Hematopoietic multipotent progenitor cell treated with erythropoietin and hydrocortisone succinate and interleukin-3 and kit ligand, for 15 days (in vitro differentiated cells): ENCODE results near the gene AGAP1.

ENCODE experiments used
- DNase-seq: peaks from one replicate; pipeline ENCODE4 v3.0.0-alpha.2; 2015; ENCODE audit warnings: low spot score

Gene AGAP1

DNA sequence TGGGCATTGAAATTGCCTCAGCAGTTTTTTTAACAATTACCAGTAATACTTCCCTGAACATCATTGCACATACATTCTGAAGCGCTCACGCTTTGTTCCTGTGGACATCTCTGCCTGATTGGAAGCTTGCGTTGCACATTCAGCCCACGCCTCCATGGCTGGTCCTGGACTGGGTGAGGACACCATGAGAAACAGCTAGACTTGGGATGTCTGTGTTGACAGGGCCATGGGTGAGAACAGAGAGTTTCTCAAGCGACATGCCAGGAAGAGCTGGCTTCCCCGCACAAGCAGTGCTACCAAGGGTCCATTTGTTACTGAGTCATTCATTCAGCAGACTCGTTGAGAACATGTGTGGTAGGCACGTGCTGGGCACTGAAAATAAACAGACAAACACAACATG, 508.0 kb downstream of the AGAP1 start:
- no peak for DNase-seq

DNA sequence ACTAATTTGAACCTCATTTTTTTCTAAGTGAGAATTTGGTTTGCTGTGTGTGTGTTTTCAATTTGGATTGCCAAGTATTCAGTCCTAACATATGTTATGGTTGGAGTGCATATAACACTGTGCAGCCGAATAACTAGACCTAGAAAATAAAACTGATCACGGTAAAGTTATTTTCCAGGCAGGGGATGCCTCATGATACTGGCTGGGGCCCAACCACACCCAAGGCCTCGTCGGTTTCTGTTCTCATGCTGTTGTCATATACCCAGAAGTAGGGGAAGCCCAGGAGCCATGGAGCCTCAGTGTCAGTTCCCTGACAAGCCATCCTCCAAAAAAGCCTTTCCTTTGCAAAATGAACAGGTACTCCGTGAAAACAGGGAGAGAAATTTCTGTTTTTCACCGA, 514.2 kb downstream of the AGAP1 start:
- no peak for DNase-seq

DNA sequence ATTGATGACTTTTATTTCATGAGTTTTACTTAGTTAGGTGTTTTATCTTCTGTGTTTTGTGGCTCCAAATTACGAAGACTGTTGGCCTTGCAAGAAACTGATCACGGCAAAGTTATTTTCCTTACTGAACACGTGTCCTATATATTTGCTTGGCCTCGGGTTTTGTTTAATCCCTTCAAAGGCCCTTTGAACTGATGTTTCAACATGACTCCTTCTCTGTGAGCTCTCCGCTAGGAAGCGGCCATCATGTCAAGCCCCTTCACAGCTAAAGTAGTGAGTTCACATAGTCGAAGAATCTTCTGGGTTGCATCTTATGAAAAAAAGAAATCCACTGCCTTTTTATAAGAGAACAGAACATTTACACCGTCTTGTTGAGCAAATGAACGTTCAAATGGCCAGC, 515.0 kb downstream of the AGAP1 start:
- no peak for DNase-seq

DNA sequence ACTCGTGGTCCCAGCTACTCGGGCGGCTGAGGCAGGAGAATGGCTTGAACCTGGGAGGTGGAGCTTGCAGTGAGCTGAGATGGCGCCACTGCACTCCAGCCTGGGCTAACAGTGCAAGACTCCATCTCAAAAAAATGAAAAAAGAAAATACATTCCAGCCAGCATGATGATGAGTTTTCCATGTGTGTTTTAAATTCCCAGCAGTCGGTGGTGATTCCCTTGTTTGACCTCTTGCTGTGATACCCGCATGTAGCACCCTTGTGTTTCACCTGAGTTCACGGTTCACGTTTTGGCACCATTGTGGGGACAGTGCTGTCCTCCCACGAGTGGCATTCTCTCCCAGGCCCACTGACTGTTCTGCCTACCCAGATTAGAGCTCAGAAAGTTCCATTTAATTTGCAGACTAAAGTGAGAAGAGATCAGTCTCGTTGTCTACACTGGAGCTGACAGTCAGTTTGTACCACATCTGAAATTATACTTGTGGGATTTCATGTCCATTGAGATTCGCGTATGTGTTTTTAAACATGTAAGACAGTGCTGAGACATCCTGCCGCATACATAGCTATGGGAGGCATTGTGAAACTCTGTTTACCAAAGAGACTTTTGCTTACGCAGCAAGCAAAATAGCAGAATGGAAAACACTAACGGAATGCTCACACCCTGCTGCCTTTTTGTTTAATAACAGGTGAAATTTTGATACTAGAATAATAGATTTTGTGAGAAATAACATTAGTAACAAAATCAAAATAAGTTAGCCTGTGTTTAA, 517.3 kb downstream of the AGAP1 start:
- no peak for DNase-seq

DNA sequence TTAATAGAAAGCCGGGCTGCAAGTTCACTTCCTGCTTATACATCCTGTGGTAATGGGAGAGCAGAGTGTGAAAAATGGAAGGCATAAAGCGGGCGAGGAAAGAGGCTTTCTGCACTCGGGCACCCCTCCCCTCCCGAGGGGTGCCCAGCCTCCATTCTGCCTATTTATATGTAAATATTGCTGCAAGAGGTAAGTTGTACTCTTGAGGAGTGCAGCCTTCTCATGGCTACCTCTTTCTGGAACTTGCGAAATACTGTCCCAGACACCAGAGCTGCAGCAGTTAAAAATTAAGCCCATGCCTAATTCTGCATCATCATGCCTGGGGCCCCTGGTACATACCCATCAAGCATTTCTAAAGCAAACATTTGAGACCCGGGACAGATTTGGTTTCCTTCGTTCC, 518.3 kb downstream of the AGAP1 start:
- no peak for DNase-seq

DNA sequence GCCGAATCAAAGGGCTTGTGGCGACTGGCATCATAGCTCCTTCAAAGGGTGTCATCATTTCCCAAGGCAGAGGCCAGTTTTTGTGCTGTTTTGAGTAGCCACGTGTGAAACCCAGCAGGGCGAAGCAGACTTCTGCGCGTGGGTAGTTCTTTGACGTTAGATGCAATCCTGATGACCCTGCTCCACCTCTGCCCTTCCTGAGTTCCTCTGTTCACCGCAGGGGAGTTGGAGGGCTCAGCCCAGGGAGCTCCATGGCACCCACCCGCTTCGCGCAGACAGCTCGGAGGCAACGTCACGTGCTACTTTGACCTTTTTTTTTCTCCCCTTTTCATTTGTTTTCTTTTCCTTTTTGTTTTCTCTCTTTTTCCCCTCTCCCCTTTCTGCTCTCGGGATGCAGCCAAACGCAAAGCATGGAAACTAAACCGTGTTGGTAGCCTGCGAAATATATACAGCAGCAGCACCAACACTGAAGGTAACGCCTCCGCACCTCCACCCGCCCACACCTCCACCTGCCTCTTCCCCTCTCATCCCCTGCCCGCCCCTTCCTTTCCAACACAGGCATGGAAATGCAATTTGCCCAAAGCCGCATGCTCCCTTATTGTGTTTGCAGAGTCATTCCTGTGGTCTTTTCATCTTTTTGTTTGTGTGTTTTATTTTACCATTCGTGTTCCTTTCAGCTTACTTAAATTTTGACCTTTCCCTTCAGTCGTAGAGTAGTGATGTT, 520.7 kb downstream of the AGAP1 start:
- no peak for DNase-seq

DNA sequence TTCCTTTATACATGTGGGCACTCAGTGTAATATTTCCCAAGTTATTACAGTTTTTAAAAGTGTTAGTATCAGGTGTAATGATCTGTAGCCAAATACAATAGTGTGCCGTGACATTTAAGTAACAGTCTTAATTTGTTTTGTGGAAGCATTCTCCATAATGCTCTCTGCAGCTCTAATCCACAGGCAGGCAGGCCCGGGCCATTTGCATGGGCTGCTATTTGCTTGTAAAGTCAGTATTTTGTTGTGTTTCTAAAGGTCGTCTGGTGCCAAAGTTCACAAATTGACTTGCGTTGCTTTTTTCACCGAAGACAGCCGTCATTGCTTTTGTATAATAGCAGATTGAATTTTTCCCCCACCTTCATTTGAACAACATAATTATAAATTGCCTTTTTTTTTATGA, 521.3 kb downstream of the AGAP1 start:
- no peak for DNase-seq

DNA sequence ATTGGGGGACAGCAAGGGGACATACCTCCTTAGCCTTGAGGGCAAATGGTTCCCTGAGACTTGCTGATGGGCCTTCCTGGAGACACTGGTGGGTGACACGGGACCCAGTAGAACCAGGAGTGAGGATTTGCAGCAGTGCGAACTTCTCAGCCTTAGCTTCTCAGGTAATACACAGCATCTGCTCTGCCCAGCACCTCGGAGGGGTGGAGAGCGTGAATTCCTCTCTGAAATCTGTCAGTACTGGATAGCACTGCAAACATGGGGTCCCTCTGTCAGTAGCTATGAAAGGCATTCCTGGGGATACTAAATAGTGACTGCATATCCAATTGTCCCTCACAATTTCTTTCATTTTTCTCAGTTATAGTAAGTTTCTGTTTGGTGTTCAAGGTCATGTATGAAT, 522.7 kb downstream of the AGAP1 start:
- no peak for DNase-seq

DNA sequence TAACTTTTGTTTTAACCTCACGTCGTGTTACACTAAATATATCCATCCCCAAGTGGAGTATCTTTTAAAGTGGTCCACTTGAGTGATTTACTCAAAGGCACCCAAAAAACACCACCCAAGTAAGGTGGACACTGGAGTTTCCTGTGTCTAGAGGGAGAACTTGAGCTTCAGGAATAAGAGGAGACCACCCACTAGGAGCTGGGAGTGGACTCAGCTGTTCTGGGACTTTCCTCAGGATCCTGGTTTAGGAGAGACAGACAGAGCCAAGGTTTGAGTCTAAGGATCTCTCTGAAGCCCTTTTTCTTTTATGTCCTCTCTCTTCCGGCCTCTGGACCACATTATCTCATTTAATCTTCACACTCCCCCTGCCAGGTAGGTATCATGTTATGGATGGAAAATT, 523.6 kb downstream of the AGAP1 start:
- no peak for DNase-seq

DNA sequence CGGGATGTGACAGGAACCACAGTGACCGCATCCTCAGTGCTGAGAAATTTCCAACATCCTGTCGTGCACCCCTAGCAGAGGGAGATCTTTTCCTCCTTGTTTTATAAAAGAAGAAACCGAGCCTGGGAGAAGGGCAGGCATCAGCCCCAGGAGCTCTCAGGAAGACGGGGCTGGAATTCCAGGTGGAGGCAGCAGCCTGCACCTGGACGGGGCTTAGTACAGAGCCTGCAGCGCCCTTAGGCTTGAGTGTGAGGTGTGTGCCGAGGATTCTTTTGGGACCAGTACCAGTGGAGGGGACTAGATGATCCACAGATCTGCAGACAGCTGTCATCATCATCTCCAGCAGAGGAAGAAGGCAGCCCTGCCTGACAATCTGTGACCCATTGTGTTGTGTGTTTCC, 525.6 kb downstream of the AGAP1 start:
- DNase-seq, result no peak

DNA sequence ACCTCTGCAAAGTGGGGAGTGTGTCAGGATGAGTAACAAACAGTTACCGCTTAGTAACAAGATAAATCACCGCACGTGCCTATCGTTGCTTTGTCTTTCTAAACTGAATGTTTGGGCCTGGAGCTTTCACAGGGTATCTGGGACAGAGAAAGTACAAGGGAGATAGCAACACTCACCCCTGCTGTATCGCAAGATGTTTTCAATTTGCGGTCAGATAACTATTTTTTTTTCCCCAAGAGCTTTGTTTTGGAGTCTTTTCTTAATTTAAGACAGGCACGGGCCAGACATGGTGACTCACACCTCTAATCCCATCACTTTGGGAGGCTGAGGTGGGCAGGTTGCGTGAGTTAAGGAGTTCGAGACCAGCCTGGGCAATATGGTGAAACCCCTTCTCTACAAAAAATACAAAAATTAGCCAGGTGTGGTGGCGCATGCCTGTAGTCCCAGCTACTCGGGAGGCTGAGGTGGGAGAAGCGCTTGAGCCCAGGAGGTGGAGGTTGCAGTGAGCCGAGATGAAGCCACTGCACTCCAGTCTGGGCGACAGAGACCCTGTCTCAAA, 527.7 kb downstream of the AGAP1 start:
- DNase-seq, result no peak

DNA sequence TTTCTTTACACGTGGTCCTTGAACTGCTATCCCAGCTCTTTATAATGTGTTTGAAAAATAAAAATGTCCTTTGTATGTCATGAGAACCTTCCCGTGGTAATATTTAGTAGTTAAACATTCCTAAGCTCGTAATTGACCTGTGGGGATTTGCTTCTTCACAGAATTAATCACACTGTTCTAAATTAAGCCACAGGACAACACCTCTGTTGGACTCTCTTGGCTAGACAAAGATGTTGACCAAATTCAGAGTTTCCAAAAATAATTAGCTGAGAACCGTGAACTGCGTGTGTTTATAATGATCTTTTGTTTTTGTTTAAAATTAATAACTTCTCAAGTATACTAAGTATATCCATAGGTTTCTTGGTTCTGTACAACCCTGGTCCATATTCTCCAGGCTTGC, 528.3 kb downstream of the AGAP1 start:
- DNase-seq, result no peak

DNA sequence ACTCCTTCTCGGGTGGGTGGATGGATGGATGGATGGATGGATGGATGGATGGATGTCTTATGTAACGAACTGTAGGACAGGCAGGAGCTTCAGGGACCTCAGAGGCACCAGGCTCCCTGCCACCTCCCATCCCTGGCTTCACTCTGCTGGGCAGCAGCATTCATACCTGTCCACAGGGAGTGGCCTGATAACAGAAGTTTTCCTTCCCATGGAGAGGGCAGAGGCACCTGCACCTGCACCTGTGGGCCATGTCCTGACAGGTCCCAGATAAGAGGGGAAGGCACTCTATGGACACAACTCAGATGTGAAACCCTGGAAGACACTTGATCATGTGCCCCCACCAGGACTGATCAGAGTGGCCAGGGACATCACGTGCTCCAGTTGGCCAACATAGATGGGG, 532.0 kb downstream of the AGAP1 start:
- DNase-seq, result no peak

DNA sequence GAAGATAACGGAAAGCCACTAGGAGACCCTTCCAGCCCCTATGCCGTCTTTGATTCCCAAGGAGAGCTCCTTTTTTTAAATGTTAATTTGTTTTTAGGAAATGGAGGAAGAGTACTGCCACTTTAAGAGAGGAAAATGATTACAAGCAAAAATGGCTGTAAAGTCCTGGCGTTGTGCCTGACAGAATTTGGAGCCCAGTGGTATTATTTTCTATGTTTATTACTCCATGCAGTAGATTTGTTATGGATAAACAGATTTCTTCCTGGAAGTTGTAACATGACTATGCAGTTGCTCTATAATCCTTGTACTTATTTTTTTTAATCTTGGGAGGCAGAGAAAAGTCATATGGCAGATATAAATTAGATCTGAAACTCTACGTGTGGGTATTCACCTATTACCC, 533.0 kb downstream of the AGAP1 start:
- no peak for DNase-seq

DNA sequence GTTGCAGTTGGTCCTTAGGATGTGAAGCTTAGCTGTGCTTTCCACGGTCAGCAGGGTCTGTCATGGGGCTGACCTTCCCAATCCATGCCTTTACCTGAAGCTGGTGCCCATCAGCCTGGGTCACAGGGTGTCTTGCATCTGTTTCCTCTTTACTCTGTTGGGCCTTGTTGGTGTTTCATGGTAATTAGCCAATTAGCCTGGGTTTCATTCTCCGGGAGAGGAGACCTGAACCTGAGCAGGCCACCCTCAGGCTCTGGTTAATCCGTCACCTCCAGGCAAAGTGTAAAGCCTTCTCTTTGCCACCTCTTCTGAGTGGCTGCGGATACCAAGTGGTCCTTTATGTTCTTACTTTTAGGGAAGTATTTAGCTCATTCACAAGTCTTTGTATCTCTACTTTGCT, 534.2 kb downstream of the AGAP1 start:
- DNase-seq, result no peak

DNA sequence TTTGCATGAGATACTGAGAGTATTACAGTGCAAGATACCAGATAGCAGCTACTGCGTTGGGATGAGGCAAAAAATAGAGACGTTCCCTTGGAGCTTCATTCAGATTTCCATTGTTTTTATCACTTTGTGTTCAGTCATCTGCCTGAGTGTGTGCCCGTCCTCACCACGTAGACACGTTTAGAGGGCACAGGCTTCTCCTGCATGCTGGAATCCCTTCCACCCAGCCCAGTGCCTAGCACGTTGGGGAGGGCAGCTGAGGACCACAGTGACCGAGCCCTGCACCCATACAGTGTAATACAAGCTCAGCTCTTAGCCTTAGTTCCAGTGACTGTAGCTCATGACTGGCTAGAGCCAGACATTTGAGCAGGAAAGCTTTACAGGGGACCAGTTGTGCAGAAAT, 539.6 kb downstream of the AGAP1 start:
- no peak for DNase-seq

DNA sequence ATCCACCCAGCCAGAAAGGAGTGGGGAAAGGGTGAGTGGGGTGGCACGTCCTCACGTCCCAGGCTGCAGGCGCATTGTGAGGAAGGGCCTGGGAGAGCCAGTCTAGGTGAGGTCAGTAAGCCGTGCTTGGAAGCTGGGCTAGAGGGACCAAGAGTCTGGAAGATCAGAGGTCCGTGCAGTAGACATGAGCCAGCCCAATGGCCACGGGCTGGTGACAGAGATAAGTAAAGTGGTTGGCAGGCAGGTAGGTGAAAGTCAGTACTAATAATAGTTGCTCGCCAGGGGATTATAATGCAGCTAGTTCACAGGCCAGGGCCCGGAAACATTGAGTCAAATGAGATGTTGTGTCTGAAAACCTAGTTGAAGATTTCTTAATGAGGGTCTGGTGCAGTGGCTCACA, 541.1 kb downstream of the AGAP1 start:
- no peak for DNase-seq

DNA sequence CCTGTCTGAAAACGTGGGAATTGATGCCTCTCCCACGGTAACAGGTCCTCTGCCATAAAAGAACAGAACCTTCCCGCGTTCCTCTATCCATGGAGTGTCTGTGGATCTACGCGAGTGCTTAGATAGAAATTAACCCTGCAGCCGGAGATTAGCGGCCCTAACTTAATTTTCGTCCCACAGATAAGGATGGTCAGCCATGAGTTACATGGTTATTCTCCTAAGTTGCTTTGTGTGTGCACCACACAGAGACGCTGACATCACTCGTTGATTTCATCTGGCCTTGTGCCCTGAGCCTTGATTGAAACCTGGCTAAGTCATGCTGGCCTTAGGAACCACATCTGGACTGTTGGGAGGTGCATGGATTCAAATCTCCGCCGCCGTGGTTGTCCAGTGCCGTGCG, 542.2 kb downstream of the AGAP1 start:
- DNase-seq, result no peak

DNA sequence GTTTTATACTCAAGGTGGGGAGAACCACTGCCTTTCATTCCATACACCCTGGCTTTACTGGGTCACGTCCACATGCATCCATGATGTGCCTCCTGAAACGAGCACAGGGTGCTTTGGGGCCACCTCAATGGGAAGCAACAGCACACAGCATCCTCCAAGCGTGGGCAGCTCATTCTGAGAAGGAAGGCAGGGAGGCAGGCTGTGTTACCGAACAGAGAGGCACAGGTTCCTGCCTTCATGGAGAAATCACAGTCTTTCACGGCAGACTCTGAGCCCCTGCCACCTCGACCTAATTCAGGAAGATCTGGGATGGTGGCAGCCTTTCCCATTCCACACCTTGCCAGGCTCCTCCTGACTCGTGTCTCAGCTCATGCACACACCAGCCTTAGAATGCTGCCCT, 544.3 kb downstream of the AGAP1 start:
- DNase-seq, result no peak

DNA sequence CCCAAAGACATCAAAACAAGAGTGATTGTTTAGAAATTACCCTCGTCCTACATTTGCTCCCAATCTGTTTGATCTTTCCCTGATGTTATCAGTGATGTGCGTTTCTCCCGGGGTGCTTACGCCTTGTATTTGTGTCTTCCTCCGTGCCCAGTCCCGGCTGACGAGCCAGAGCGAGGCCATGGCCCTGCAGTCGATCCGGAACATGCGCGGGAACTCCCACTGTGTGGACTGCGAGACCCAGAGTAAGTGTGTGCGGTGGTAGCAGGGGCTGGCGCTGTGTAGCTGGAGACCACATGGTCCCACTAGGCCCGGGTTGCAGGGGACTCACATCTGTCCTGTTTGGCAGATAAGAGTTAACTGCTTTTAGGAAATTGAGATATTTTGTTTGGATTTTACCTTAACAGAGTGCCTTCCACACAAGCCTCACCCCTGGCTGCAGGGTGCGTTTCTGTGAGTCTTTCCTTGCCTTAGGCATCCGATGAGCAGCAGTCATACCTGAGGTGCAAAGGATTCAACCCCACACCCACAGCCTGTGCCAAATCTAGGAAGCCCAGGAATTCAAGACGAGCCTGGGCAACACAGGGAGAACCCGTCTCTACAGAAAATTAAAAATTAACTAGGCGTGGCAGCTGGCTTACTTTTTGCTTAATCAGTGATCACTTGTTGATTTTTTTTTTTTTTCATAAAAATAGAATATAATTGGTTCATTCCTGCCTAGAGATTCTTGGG, 546.9 kb downstream of the AGAP1 start:
- no peak for DNase-seq

DNA sequence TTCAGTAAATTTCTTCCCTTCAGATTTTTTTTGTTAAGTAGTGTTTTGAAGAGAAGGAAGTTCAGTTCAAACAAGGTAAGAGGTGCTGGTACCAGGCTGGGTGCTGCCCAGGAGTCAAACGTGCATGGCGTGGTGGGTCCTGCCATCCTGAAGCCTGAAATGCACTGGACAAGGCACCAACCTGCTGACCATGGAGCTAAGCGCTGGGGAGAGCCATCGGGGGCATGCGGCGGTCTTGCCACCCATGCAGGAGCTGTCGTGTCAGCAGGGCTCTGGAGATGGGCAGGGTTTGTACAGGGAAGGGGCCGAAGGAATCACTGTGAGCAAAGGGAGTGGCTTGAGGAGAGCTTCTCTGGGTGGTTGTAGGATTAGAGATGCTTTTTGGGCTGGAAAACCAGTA, 547.8 kb downstream of the AGAP1 start:
- DNase-seq, result no peak

DNA sequence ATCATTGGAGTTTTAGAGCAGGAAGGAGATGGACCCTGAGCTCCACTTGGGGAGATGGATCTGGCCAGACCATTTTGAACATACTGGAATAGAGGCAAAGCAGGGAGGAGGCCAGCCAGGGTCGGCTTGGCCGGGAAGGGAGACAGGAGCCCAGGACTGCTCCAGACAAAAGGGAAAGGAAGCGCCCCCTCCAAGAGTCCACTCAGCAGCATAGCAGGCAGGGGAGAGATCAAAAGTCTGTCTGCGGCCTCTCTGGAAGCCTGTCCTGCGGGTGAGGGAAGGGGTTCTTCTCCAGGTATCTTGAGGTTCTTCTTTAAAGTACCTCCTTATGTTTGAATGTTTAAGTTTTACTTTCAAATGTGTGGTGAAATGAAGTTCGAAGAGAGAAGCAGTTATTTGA, 548.2 kb downstream of the AGAP1 start:
- no peak for DNase-seq

DNA sequence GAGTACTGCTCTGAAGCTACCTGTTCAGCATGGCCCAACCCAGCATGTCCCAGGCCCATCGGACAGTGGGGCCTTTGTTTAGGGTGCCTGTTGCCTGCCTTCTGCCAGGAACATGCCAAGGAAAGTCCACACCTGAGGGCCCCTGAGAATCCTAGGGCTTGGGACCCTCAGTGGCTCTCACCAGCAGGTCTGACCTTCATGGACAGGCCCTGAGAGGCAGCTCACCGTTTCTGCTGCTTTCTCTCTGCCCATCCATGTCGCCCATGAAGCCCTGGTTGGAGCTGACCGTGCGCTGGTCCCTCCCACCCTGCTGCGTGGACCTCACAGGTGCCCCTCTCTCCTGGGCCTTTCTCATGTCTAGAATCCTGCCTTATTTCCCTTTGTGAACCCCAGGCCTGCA, 550.3 kb downstream of the AGAP1 start:
- no peak for DNase-seq
